Epithelial cell of esophagus (primary cell): ENCODE measurements around the gene RRP15.
A peak's percentile ranks its signal among the peaks of the same experiment; 100 is the strongest.

Experiments used
- DNase-seq: peaks from one replicate; pipeline ENCODE4 v3.0.0; 2010; ENCODE audit warnings: low read depth
- H3K4me3 ChIP-seq: 2 replicates; pipeline ENCODE4 v1.5.1; 2011; ENCODE audit warnings: mild to moderate bottlenecking, low read length, control low read depth
- TF ChIP-seq, protein P1 (sequence below): IDR thresholded peaks from 2 replicates; pipeline ENCODE4 v1.5.1; 2011; ENCODE audit warnings: low read depth, mild to moderate bottlenecking, low read length, control low read depth, inconsistent platforms; ENCODE audit not compliant: insufficient read depth; ENCODE audit errors: missing control alignments

The RRP15 gene

DNA sequence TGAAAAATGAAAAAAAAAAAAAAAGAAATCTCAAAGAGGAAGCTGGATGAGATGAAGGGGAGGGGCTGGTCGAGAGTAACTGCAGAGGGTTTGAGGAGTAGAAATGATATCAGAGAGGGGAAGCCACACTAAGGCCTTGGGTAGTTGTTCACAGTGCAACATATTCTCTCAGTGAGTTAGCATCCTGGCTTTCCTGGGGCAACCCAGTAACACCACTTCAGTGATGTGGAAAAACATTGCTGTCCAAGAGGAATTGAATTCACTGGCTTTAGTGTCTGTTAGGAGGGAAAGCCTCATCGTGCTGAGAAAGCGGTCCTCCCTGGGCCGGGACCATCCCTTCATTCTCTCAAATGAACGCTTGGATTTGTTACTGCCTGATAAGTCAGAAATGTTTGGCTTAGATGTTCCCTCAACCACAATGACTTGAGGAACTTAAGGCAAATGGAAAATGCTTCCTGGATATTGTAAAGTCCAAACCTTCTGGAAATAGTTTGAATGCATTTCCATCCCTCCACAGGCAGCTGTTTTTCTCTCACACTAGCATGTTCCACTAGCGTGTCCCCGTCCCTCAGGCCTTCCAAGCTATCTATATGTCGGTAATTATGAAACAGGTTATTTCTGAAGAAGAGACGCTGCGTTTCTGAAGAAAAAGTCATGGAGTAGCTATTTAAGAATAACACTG is 72.3 kb downstream of the RRP15 start:
- TF ChIP-seq, protein P1, sequence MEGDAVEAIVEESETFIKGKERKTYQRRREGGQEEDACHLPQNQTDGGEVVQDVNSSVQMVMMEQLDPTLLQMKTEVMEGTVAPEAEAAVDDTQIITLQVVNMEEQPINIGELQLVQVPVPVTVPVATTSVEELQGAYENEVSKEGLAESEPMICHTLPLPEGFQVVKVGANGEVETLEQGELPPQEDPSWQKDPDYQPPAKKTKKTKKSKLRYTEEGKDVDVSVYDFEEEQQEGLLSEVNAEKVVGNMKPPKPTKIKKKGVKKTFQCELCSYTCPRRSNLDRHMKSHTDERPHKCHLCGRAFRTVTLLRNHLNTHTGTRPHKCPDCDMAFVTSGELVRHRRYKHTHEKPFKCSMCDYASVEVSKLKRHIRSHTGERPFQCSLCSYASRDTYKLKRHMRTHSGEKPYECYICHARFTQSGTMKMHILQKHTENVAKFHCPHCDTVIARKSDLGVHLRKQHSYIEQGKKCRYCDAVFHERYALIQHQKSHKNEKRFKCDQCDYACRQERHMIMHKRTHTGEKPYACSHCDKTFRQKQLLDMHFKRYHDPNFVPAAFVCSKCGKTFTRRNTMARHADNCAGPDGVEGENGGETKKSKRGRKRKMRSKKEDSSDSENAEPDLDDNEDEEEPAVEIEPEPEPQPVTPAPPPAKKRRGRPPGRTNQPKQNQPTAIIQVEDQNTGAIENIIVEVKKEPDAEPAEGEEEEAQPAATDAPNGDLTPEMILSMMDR = no peak
- DNase-seq = no peak
- H3K4me3 ChIP-seq = no peak overlapping the region

DNA sequence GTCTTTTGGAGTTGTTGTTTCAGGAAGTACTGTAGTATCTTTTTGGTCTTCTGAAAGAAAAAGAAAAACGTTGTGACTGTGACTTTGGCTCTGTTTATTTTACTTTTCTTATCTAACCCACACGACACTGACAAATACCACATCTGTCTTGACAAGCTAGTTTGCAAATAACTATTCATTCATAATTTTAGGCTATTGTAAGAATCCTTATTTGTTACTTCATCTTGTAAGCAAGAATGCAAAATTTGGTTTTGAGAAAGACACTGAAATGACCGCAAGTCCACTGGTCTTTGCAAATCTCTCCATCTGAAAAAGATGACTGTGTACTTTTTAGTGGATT is 72.8 kb downstream of the RRP15 start:
- no peak overlapping the region for H3K4me3 ChIP-seq
- TF ChIP-seq, protein P1 = no peak
- no peak for DNase-seq

DNA sequence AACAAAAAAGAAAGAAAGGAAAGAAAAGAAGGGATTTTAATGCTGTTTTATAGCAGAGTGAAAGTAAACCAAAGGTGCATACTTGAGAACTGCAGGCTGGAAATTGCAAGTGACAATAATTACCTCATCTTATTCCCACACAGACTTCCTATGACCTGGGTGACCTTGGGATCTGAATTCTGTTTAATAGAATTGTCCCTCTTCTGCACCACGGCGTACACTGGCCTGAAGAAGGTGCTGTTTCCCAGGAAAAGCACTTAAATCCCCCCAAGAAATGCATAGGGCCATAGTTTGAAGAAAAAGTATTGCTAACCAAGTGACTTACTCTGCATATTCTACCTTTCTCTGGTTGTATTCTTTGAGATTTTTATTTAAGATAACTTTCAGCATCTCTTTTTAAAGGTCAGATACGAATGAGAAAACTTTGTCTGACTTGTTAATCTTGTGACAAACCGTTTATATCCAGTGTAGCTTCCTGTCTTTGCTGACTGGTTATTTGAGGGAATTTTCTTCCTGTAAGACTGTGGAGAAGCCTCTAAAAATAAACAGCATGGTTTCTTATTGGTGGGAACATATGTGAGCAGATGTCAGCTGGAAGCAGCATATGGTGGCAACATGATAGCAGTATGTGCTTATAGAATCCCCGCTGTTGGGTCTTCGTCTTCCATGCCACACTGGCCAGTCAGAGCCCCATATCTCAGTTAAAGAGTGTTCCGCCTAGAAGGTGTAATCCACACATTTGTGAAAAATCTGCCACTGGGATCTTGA is 76.4 kb downstream of the RRP15 start:
- DNase-seq = peak; percentile 45
- TF ChIP-seq, protein P1 = peak; percentile 33
- no peak overlapping the region for H3K4me3 ChIP-seq

DNA sequence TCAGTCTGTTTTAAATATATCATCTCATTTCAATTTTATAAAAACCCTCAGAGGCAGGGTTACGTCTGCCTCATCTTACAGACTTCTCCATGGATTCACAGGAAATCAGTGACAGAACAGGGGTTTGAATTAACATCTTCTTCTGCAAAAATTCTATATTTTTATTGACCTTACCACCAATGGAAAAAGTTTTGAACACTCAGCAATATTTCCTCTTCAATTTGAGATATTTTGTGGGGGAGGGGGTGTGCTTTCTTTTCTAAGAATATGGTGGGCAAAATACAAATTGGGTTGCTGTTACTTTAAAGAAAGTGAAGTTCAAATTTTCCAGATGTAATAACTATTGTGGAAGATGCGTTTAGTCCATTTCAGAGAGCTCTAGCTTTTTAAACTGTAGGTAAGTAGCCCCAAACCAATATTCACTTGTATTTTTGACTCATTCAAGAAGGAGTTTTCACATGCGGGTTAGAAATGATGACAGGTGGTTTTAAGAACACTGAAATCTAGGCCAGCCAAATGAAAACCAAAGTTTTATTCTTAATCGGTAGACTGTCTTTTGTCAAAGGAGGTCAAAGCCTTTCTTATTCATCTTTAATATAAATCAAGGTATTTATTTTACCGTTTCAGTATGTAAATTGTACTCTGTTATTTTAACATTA is 77.5 kb downstream of the RRP15 start:
- no peak for DNase-seq
- H3K4me3 ChIP-seq = no peak overlapping the region
- TF ChIP-seq, protein P1 = no peak

DNA sequence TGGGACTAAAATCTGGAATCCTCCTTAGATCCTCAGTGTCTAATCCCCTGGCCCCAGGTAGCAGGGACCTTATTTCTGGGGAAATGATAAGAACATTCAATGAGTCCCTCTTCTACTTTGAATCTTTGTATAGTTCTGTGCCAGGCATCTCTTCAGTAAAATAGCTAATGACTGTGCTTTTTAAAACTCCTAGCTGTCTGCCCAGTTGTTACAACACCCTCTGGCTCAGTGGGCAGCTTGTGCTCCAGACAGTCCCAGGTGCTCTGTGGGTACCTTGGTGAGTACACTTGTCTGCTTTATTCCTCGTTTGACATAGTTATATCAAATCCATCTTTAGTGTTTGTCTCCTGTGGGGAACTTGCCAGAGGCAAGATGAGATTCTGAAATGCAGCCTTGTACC is 78.0 kb downstream of the RRP15 start:
- DNase-seq = no peak
- no peak overlapping the region for H3K4me3 ChIP-seq
- TF ChIP-seq, protein P1 = no peak

DNA sequence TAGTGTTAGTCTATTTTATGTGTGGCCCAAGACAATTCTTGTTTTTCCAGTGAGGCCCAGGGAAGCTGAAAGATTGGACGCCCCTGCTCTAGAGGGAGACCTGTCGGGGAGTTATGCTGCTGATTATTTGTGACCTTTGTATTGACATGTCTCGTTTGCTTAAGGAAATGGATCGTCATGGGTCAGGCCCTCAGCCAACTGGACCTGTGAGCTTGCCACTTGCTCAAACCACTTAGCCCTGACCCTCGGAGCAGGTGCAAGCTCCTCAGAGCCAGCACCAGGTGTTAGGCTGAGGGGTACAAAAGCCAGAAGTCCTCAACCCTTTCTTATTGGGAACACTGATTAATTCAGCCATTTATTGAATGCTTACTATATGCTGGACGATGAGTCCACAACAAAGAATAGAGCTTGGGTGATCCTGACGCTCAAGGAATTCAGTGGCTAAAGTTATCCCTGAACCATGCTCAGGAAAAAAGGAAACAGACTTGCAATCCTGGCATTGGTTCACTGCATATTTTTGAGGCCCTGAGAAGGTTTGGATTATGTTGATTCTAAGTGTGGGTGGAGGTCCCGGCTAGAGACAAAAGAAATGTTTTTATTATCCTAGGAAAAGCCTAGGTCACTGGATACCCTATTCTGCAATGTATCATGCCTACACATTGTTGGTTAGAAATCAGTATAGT is 79.1 kb downstream of the RRP15 start:
- TF ChIP-seq, protein P1 = no peak
- H3K4me3 ChIP-seq = no peak overlapping the region
- DNase-seq = no peak
